HEK293 (cell line): ENCODE data around the gene GIN1.
A peak's percentile ranks its signal among the peaks of the same experiment; 100 is the strongest.

Source experiments
- EGR2 ChIP-seq: fragments of 450-650 bp; formaldehyde crosslinking; IDR thresholded peaks from 2 replicates; pipeline ENCODE4 v1.5.1; 2016; ENCODE audit warnings: low read depth, missing biosample characterization, missing genetic modification characterization
- GLI4 ChIP-seq: fragments of 450-650 bp; formaldehyde crosslinking; IDR thresholded peaks from 2 replicates; pipeline ENCODE4 v1.5.1; 2016; ENCODE audit warnings: missing biosample characterization, missing genetic modification characterization
- HOXD13 ChIP-seq: sonication (generic); formaldehyde crosslinking; IDR thresholded peaks from 2 replicates; pipeline ENCODE4 v1.8.0; 2022; ENCODE audit warnings: missing genetic modification reagents, borderline replicate concordance
- KLF10 ChIP-seq: fragments of 450-650 bp; IDR thresholded peaks from 2 replicates; pipeline ENCODE4 v1.5.1; 2018; ENCODE audit warnings: missing biosample characterization, mild to moderate bottlenecking, missing genetic modification characterization
- KLF8 ChIP-seq: fragments of 450-650 bp; formaldehyde crosslinking; IDR thresholded peaks from 2 replicates; pipeline ENCODE4 v1.5.1; 2016; ENCODE audit warnings: missing biosample characterization, missing genetic modification characterization
- SP7 ChIP-seq: fragments of 450-650 bp; formaldehyde crosslinking; IDR thresholded peaks from 2 replicates; pipeline ENCODE4 v1.5.1; 2016; ENCODE audit warnings: missing biosample characterization, missing genetic modification characterization
- ZNF146 ChIP-seq: fragments of 450-650 bp; formaldehyde crosslinking; IDR thresholded peaks from 2 replicates; pipeline ENCODE4 v1.5.1; 2016; ENCODE audit warnings: missing biosample characterization, missing genetic modification characterization
- ZNF157 ChIP-seq: fragments of 450-650 bp; formaldehyde crosslinking; IDR thresholded peaks from 2 replicates; pipeline ENCODE4 v1.5.1; 2016; ENCODE audit warnings: missing biosample characterization, missing genetic modification characterization
- ZNF24 ChIP-seq: fragments of 450-650 bp; formaldehyde crosslinking; IDR thresholded peaks from 2 replicates; pipeline ENCODE4 v1.5.1; 2016; ENCODE audit warnings: missing biosample characterization, missing genetic modification characterization
- ZNF248 ChIP-seq: fragments of 450-650 bp; formaldehyde crosslinking; IDR thresholded peaks from 2 replicates; pipeline ENCODE4 v1.5.1; 2017; ENCODE audit warnings: missing biosample characterization, missing genetic modification characterization
- ZNF292 ChIP-seq: fragments of 450-650 bp; formaldehyde crosslinking; IDR thresholded peaks from 2 replicates; pipeline ENCODE4 v1.5.1; 2016; ENCODE audit warnings: low read depth, missing biosample characterization, missing genetic modification characterization, borderline replicate concordance
- ZNF558 ChIP-seq: fragments of 450-650 bp; formaldehyde crosslinking; IDR thresholded peaks from 2 replicates; pipeline ENCODE4 v1.5.1; 2016; ENCODE audit warnings: missing biosample characterization, missing genetic modification characterization
- ZNF571 ChIP-seq: fragments of 450-650 bp; formaldehyde crosslinking; IDR thresholded peaks from 2 replicates; pipeline ENCODE4 v1.5.0; 2017; ENCODE audit warnings: missing biosample characterization, missing genetic modification characterization
- ZNF596 ChIP-seq: fragments of 450-650 bp; IDR thresholded peaks from 2 replicates; pipeline ENCODE4 v1.5.0; 2018; ENCODE audit warnings: missing biosample characterization, mild to moderate bottlenecking, missing genetic modification characterization, moderate library complexity
- ZNF610 ChIP-seq: fragments of 450-650 bp; formaldehyde crosslinking; IDR thresholded peaks from 2 replicates; pipeline ENCODE4 v1.5.1; 2016; ENCODE audit warnings: missing biosample characterization, missing genetic modification characterization, borderline replicate concordance
- ZNF658 ChIP-seq: fragments of 450-650 bp; formaldehyde crosslinking; IDR thresholded peaks from 2 replicates; pipeline ENCODE4; 2016; ENCODE audit warnings: missing biosample characterization, missing genetic modification characterization
- ZNF677 ChIP-seq: fragments of 450-650 bp; IDR thresholded peaks from 2 replicates; pipeline ENCODE4 v1.5.0; 2018; ENCODE audit warnings: missing biosample characterization, mild to moderate bottlenecking, missing genetic modification characterization, moderate library complexity
- ZNF776 ChIP-seq: fragments of 450-650 bp; formaldehyde crosslinking; IDR thresholded peaks from 2 replicates; pipeline ENCODE4 v1.5.0; 2017; ENCODE audit warnings: missing biosample characterization, missing genetic modification characterization, borderline replicate concordance
- ZNF843 ChIP-seq: fragments of 450-650 bp; formaldehyde crosslinking; IDR thresholded peaks from 2 replicates; pipeline ENCODE4 v1.5.1; 2016; ENCODE audit warnings: missing biosample characterization, missing genetic modification characterization
- ZXDB ChIP-seq: fragments of 450-650 bp; formaldehyde crosslinking; IDR thresholded peaks from 2 replicates; pipeline ENCODE4 v1.5.1; 2016; ENCODE audit warnings: missing biosample characterization, missing genetic modification characterization
- TF ChIP-seq, protein P1 (sequence below): fragments of 450-650 bp; formaldehyde crosslinking; IDR thresholded peaks from 2 replicates; pipeline ENCODE4 v1.5.1; 2016; ENCODE audit warnings: missing biosample characterization, missing genetic modification characterization
- TF ChIP-seq, protein P2 (sequence below): fragments of 450-650 bp; IDR thresholded peaks from 2 replicates; pipeline ENCODE4 v1.5.1; 2018; ENCODE audit warnings: missing biosample characterization, missing genetic modification characterization
- TF ChIP-seq, protein P3 (sequence below): fragments of 450-650 bp; formaldehyde crosslinking; IDR thresholded peaks from 2 replicates; pipeline ENCODE4 v1.5.1; 2017; ENCODE audit warnings: missing biosample characterization, missing genetic modification characterization
- TF ChIP-seq, protein P4 (sequence below): fragments of 450-650 bp; formaldehyde crosslinking; conservative IDR thresholded peaks from 2 replicates; pipeline ENCODE4 v1.5.1; 2016; ENCODE audit warnings: low read depth, missing biosample characterization, missing genetic modification characterization
- TF ChIP-seq, protein P5 (sequence below): fragments of 450-650 bp; formaldehyde crosslinking; IDR thresholded peaks from 2 replicates; pipeline ENCODE4 v1.5.1; 2016; ENCODE audit warnings: missing biosample characterization, missing genetic modification characterization
- TF ChIP-seq, protein P6 (sequence below): fragments of 450-650 bp; formaldehyde crosslinking; IDR thresholded peaks from 2 replicates; pipeline ENCODE4 v1.5.0; 2017; ENCODE audit warnings: missing biosample characterization, missing genetic modification characterization, borderline replicate concordance

Gene GIN1

DNA sequence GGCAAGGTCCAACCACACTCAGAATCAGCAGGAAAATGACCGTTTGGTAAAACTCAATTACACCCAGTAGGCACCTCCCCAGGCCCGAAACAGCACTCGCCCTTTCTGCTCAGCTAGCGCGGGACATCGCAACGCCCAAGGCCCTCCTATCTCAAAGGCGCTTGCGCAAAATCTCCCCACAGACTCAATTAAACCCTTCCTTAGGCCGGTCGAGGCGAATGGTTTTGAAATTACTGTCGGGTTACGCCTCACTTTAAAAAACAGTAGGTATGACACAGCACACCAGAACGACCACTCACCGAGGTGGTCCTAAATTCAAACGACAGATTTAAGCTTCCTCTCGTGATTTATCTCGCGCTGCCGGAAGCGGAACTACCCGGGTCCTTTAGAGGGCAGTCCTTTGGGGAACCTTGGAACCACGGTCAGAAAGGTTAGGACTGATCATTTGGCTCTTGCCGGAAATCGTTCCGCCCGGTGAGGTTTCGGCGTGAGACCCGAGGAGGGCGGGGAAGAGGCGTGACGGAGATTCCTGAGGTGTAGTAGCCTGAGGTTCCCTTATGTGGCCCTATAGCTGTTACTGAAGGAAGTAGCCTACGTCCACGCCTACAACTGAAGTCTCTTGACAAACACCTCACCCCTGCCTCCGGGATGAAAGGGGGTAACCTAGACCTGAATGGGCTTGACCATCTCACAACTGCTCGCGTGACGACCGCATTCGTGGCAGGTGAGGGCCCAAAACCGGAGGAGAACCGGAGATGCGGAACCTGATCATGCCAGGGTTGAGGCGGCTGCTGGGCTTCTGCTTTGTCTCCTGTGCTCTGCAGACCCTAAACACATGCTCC is at the start of gene GIN1, which contains the start of gene PPIP5K2 (continued):
- TF ChIP-seq, protein P1, sequence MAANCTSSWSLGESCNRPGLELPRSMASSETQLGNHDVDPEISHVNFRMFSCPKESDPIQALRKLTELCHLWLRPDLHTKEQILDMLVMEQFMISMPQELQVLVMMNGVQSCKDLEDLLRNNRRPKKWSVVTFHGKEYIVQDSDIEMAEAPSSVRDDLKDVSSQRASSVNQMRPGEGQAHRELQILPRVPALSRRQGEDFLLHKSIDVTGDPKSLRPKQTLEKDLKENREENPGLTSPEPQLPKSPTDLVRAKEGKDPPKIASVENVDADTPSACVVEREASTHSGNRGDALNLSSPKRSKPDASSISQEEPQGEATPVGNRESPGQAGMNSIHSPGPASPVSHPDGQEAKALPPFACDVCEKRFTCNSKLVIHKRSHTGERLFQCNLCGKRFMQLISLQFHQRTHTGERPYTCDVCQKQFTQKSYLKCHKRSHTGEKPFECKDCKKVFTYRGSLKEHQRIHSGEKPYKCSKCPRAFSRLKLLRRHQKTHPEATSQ (tag by site-specific recombination) = peak; percentile 87; the same call in 1 of the 2 replicates
- TF ChIP-seq ZNF843 (tag by site-specific recombination) = 0 out of 2 replicates have a peak, but pooled peaks have one; percentile 67
- TF ChIP-seq, protein P2, sequence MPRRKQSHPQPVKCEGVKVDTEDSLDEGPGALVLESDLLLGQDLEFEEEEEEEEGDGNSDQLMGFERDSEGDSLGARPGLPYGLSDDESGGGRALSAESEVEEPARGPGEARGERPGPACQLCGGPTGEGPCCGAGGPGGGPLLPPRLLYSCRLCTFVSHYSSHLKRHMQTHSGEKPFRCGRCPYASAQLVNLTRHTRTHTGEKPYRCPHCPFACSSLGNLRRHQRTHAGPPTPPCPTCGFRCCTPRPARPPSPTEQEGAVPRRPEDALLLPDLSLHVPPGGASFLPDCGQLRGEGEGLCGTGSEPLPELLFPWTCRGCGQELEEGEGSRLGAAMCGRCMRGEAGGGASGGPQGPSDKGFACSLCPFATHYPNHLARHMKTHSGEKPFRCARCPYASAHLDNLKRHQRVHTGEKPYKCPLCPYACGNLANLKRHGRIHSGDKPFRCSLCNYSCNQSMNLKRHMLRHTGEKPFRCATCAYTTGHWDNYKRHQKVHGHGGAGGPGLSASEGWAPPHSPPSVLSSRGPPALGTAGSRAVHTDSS (tag by site-specific recombination) = 0 out of 2 replicates have a peak, but pooled peaks have one; percentile 40
- TF ChIP-seq KLF8 (tag by site-specific recombination) = peak; percentile 97
- TF ChIP-seq EGR2 = peak; percentile 75
- no peak for TF ChIP-seq ZNF658
- no peak for TF ChIP-seq ZNF776 (tag by site-specific recombination)
- no peak; the same call in none of the 2 replicates for TF ChIP-seq ZNF610 (tag by site-specific recombination)
- 0 out of 2 replicates have a peak, but pooled peaks have one; percentile 36 for TF ChIP-seq ZNF677 (tag by site-specific recombination)
- TF ChIP-seq, protein P3, sequence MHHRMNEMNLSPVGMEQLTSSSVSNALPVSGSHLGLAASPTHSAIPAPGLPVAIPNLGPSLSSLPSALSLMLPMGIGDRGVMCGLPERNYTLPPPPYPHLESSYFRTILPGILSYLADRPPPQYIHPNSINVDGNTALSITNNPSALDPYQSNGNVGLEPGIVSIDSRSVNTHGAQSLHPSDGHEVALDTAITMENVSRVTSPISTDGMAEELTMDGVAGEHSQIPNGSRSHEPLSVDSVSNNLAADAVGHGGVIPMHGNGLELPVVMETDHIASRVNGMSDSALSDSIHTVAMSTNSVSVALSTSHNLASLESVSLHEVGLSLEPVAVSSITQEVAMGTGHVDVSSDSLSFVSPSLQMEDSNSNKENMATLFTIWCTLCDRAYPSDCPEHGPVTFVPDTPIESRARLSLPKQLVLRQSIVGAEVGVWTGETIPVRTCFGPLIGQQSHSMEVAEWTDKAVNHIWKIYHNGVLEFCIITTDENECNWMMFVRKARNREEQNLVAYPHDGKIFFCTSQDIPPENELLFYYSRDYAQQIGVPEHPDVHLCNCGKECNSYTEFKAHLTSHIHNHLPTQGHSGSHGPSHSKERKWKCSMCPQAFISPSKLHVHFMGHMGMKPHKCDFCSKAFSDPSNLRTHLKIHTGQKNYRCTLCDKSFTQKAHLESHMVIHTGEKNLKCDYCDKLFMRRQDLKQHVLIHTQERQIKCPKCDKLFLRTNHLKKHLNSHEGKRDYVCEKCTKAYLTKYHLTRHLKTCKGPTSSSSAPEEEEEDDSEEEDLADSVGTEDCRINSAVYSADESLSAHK (tag by site-specific recombination) = peak; percentile 85
- TF ChIP-seq ZNF571 (tag by site-specific recombination) = no peak
- TF ChIP-seq, protein P4, sequence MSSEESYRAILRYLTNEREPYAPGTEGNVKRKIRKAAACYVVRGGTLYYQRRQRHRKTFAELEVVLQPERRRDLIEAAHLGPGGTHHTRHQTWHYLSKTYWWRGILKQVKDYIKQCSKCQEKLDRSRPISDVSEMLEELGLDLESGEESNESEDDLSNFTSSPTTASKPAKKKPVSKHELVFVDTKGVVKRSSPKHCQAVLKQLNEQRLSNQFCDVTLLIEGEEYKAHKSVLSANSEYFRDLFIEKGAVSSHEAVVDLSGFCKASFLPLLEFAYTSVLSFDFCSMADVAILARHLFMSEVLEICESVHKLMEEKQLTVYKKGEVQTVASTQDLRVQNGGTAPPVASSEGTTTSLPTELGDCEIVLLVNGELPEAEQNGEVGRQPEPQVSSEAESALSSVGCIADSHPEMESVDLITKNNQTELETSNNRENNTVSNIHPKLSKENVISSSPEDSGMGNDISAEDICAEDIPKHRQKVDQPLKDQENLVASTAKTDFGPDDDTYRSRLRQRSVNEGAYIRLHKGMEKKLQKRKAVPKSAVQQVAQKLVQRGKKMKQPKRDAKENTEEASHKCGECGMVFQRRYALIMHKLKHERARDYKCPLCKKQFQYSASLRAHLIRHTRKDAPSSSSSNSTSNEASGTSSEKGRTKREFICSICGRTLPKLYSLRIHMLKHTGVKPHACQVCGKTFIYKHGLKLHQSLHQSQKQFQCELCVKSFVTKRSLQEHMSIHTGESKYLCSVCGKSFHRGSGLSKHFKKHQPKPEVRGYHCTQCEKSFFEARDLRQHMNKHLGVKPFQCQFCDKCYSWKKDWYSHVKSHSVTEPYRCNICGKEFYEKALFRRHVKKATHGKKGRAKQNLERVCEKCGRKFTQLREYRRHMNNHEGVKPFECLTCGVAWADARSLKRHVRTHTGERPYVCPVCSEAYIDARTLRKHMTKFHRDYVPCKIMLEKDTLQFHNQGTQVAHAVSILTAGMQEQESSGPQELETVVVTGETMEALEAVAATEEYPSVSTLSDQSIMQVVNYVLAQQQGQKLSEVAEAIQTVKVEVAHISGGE (tag by site-specific recombination) = peak; percentile 100
- TF ChIP-seq ZNF157 (tag by site-specific recombination) = no peak
- TF ChIP-seq SP7 = peak; percentile 94
- peak; percentile 97 for TF ChIP-seq ZXDB
- TF ChIP-seq, protein P5, sequence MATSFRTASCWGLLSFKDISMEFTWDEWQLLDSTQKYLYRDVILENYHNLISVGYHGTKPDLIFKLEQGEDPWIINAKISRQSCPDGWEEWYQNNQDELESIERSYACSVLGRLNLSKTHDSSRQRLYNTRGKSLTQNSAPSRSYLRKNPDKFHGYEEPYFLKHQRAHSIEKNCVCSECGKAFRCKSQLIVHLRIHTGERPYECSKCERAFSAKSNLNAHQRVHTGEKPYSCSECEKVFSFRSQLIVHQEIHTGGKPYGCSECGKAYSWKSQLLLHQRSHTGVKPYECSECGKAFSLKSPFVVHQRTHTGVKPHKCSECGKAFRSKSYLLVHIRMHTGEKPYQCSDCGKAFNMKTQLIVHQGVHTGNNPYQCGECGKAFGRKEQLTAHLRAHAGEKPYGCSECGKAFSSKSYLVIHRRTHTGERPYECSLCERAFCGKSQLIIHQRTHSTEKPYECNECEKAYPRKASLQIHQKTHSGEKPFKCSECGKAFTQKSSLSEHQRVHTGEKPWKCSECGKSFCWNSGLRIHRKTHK (tag by site-specific recombination) = no peak
- TF ChIP-seq KLF10 = peak; percentile 99
- TF ChIP-seq ZNF558 (tag by site-specific recombination) = peak; percentile 87
- peak; percentile 91 for TF ChIP-seq ZNF24
- no peak for TF ChIP-seq ZNF596 (tag by site-specific recombination)
- no peak for TF ChIP-seq ZNF248 (tag by site-specific recombination)
- 0 out of 2 replicates have a peak, but pooled peaks have one; percentile 82 for TF ChIP-seq GLI4 (tag by site-specific recombination)
- TF ChIP-seq HOXD13 (CRISPR knock-in tag) = no peak; the same call in 1 of the 2 replicates
- no peak for TF ChIP-seq ZNF292 (tag by site-specific recombination)
- 0 out of 2 replicates have a peak, but pooled peaks have one; percentile 30 for TF ChIP-seq ZNF146
- TF ChIP-seq, protein P6, sequence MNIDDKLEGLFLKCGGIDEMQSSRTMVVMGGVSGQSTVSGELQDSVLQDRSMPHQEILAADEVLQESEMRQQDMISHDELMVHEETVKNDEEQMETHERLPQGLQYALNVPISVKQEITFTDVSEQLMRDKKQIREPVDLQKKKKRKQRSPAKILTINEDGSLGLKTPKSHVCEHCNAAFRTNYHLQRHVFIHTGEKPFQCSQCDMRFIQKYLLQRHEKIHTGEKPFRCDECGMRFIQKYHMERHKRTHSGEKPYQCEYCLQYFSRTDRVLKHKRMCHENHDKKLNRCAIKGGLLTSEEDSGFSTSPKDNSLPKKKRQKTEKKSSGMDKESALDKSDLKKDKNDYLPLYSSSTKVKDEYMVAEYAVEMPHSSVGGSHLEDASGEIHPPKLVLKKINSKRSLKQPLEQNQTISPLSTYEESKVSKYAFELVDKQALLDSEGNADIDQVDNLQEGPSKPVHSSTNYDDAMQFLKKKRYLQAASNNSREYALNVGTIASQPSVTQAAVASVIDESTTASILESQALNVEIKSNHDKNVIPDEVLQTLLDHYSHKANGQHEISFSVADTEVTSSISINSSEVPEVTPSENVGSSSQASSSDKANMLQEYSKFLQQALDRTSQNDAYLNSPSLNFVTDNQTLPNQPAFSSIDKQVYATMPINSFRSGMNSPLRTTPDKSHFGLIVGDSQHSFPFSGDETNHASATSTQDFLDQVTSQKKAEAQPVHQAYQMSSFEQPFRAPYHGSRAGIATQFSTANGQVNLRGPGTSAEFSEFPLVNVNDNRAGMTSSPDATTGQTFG = no peak
